GM19025 (cell line): ENCODE results near the gene SYNE1.
"Not testable (repeated sequence)": the region's sequence is repeated elsewhere in the genome, so short reads cannot be mapped to it uniquely, and the experiment has no call there.

Experiments
- ATAC-seq: cut with Tn5 transposase; IDR thresholded peaks from one replicate; pipeline ENCODE4 v1.9.1; 2021; ENCODE audit warnings: mild to moderate bottlenecking, low read depth, moderate library complexity; ENCODE audit not compliant: unreplicated experiment

The SYNE1 gene

DNA sequence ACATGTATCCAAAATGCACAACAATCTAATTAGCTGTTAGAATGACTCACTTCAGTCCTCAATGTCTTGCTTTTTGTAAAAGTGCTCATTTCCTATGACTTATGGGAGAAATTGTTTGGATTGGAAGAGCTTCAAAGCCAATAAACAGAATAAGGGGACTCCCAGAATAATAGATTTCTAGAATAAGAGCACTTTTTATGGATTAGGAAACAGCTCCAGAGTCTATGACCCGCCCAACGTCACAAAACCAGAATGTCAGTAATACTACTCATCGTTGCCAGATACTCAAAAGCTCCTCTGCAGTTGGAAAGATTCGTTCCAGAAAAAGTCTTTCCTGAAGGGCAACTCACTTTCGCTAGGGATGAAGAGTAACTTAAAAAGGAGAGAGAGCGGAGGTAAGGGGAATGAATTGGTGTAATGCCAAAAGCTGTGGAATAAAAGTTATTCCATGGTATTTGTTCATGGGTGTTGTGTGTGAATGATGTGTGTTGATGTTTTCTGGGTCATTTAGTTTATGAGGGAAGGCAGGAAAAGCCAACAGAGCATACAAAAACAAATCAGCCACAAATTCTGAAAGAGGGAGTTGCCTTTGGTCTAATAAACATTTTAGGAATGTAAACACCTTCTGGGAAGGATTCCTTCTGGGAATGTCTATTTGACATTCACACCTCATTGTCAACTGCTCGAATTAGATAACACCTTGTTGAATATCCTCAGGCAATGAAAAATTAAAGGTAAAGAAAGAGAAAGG lies 64.6 kb downstream of the SYNE1 start:
- no peak for ATAC-seq

DNA sequence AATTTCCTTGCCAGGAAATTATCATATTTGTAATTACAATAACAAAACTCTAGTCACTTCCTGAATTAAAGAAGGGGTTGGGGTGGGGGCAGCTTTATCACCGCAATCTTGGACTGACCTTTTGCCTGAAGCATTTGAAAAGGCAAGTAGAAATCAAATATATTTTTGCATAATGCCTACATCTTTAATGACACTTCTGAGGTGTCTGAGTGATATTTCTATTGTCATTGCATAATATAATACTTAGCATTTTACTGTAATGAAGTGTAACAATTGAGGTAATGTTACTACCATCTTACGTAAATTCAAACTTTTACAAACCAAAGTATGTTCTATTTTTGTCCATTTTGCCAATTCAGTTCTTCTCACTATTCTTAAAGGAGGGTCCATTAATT lies 65.2 kb downstream of the SYNE1 start:
- ATAC-seq, result no peak

DNA sequence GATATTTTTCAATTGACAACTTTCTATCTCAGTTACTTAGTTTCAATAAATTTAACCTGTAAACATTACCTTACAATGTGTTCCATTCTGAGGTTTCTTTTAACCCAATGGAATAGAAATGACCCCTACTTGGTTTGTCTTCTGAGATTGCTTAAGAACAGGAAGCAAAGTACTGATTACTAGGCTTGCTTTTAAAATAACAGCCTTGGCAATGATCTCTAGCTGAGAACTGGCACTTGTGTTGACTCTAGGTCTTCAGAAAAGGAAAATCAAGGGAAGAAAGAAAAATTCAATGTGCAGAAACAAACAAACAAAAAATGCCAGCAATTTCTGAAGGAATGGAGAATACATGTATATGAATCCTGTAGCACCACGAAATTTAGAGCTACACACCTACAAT lies 66.1 kb downstream of the SYNE1 start:
- no peak for ATAC-seq

DNA sequence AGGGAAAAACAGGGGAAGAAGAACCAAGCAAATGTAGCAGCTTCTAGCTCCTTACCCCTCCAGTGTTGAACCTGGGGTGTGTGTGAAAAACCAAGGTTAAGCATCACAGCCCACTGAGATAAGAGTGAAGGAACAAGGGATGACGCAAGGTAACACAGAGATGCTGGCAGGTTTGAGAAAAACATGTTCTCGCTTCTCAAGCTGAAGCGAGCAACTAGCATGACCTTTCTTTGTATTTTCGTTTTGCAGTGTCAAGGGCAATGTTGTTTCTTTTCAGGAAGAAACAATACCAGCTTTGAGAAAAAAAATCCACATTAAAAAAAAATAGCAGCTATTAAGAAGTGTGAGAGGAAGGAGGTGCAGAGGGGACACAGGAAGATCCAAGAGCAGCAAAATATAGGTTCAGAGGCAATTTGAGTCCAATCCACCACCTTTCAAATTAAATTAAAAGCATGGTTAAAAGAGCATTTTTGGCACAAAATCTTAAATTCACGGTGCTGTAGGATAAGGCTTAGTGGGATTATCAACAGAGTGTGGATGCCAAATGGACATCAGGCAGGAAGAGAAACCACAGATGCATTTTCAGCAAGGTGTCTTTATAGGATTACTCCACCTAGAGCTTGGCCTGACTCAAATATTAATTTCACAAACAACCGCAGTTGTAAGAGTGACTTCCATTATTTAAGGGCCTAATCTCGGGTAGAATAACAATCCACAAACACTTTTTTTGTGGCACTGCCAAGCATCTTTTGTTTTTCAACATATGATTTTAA lies 70.9 kb downstream of the SYNE1 start:
- ATAC-seq, result no peak

DNA sequence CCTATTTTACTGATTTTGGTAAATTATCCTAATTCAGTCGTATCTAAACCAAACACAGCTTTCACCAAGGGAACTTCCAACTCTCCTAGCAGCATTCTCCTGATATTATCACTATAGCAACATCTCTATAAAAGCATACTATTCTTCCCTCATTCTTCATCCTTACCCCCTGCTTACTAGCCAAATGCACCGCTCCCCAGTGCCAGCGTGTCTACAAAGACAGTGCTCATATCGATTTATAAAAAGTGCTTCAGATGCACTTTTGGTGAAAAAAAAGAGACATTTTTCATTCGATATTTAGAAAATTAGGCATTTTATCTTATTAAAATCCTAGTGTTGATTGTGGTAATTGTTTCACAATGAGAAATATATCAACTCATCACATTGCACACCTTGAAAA lies 74.0 kb downstream of the SYNE1 start:
- ATAC-seq, result no peak

DNA sequence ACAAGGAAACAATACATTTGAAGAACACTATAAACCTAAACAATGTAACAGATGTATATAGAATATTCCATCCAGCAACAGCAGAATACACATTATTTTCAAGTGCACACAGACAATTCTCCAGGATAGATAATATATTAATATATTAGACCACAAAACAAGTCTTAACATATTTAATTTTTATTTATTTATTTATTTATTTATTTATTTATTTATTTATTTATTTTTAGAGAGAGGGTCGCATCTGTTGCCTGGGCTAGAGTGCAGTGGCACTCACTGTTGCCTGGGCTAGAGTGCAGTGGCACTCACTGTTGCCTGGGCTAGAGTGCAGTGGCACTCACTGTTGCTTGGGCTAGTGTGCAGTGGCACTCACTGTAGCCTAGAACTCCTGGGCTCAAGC lies 78.4 kb downstream of the SYNE1 start:
- ATAC-seq, result not testable (repeated sequence)

DNA sequence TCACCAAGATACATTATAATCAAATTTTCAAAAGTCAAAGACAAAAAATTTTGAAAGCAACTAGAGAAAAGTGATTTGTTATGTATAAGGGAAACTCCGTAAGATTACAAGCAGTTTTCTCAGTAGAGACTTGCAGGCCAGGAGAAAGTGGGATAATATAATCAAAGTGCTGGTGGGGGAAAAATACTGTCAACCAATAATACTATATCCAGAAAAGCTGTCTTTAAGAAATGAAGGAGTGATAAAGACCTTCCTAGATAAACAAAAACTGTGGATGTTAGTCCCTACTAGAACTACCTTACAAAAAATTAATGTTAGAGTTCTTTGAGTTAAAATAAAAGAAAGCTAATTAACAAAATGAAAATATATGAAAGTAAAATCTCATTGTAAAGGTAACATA lies 79.7 kb downstream of the SYNE1 start:
- ATAC-seq, result no peak

DNA sequence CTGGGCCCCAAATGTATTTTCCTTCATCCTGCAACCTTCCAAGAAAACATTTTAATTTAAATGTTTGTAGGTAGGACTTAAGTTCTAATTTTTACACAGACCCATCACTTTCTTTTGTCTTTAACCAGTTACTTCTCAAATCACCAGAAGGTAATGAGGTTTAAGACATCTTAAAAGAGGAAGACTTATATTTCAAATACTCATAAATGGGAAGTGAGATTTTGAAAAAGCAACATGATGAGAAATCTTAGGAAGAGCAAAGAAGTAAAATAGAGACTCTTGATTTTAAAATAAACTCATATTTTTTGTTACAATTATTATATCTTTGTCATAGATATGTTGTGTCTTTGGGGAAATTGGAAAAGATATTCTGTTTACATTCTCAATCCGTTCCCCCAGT lies 82.3 kb downstream of the SYNE1 start:
- ATAC-seq, result no peak

DNA sequence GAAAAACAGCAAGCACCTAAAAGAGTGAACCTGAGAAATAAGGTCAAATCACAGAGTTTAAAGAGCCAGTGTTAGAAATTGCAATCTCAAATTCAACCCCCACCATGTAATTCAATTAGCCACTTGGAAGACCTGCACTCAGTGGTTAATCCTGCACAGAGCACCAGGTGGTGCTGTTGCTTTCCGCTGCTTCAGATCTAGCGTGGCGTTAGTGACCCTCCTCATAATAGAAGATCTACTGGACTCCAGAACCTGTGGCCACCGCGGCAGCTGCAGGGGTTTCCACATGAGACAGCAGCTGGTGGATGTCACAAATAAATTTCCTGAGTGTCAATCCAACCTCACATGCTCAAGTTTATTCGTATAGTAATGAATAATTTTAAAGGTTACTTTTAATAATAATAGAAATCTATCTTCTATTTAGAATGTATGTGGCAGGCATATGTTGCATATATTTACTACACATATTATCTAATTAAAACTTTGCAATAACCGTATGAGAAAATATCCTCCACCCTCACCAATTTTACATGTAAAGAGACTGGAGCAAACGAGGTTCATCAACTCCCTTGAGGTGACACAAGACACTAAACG lies 84.4 kb downstream of the SYNE1 start:
- ATAC-seq, result peak; percentile 88

DNA sequence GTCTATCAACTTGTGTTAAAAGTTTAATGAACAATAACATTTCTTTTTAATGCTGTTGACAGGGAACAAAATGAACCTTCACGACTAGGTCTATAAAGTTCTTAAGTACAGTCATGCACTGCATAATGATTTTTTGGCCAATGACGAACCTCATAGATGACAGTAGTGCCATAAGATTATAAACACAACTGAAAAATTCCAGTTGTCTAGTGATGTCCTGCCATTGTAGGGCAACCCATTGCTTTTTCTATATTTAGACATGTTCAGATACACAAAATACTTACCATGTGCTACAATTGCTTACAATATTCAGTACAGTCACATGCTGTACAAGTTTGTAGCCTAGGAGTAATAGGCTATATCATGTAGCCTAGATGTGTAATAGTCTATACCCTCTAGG lies 93.6 kb downstream of the SYNE1 start:
- no peak for ATAC-seq

DNA sequence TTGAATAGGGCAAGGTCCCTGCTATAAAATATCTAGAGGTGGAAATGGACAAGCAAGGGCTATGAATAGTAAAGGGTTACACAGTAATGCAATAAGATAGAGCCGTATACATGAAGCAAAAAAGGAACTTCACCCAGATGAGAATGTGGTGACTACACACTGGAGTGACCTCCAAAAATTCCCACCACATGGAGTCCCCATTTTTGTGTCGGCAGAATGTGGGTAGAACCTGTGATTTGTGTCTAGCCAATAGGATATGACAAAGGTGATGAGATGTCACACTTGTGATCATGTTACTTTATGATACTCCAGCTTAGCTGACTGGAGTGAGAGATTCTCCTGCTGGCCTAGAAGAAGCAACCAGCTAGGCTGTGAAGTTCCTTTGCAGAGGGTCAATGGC lies 96.8 kb downstream of the SYNE1 start:
- no peak for ATAC-seq

DNA sequence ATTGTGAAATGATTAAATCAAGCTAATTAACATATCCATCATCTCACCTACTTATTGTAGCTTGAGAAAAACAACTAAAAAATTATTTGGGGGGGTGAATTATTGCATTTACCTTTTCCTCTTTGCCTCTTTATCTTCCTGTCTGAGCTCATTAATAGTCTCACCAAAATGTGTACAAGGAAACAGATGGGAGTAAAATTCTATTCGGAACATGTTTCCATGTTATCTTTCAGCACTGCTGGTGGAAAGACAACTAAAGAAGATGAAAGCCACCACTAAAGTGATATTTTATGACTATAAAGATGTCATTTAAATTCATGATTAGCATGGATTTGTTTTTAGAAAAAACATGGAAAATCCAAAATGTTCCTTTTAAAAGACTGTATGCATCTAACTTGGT lies 102.6 kb downstream of the SYNE1 start:
- ATAC-seq, result no peak

DNA sequence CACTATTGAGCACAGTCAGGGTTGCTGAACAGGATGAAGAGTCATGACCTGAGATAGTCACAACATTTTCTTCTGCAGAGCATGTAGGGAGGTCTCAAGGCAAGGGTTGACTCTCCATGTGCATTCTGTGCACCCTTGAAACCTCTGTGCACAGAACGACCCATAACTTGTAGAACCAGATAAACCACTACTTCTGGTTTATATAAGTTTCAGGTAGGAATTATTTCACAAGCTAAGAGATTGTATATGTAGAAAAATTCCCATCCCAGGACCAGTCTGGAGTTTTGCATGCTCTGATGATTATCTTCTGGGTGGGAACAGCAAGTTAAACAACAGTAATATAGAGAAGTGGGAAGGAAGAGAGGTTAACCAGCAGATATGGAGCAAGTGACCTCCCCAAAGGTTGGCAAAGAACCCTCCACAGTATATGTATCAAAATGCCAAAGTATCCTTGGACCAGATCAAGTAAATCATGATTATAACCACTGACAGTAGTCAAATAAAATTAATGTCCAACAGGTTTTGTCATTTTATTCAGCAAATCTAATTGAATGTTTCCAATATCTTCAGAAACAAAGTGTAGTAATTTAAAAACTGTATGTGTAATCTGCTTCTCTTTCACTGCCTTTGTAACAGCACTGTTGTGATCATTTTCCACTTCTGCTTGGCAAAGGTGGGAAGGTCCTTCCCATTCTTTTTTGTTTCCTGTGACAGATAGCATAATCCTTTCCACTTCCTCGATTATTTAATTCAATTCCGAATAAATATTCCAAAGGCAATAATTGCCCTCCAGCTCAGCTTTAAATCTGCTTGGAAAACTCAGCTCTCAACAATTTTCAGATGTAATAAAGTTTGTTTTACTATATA lies 104.4 kb downstream of the SYNE1 start:
- no peak for ATAC-seq

DNA sequence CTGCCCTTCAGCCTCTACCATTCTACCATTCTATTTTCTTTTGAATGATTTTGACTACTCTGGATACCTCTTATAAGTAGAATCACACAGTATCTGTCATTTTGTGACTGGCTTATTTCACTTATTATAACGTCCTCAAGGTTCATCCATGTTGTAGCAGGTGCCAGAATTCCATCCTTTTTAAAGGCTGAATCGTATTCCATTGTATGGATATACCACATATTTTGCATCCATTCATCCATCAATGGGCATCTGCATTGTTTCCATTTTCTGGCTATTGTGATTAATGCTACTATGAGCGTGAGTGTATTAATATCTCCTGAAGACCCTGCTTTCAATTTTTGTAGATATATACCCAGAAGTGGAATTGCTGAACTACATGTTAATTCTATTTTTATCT lies 105.5 kb downstream of the SYNE1 start:
- no peak for ATAC-seq

DNA sequence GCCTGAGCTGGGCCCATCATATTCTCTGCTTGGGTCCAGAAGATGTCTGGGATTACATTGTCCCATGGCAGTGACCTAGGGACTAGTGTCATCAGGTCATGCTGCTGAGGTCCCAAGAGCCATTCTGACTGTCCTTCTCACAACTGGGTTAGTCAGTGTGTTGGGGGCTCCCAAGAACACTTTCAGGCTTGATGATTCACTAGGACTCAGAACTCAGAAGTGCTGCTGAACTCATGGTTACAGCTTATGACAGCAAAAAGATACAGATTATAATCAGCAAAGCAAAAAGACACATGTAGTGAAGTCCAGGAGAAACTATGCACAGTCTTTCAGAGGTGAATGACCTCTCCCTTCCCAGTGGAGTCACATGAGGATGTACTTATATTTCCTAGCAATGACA lies 107.8 kb downstream of the SYNE1 start:
- ATAC-seq, result no peak

DNA sequence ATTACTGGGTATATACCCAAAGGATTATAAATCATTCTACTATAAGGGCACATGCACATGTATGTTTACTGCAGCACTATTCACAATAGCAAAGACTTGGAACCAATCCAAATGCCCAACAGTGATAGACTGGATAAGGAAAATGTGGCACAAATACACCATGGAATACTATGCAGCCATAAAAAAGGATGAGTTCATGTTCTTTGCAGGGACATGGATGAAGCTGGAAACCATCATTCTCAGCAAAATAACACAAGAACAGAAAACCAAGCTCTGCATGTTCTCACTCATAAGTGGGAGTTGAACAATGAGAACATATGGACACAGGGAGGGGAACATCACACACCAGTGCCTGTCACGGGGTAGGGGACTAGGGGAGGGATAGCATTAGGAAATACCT lies 123.0 kb downstream of the SYNE1 start:
- not testable (repeated sequence) for ATAC-seq

DNA sequence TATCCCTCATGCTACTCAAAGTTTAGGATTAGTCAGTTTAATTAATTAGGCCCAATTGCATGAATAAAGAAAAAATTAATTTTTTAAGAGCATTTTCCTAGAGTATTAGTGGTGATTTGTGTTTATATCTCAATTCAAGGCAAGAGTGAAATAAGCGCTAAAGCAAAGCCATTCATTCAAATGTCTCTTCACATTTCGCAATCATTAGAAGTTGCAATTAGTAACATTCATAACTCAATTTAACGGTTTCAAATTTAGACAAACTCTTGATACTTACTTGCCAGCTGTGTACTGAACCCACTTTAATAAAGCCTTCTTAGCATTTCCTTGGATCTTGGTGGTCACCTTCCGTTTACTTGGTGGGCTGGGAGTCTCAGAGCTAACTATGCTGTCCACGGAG lies 127.2 kb downstream of the SYNE1 start:
- no peak for ATAC-seq

DNA sequence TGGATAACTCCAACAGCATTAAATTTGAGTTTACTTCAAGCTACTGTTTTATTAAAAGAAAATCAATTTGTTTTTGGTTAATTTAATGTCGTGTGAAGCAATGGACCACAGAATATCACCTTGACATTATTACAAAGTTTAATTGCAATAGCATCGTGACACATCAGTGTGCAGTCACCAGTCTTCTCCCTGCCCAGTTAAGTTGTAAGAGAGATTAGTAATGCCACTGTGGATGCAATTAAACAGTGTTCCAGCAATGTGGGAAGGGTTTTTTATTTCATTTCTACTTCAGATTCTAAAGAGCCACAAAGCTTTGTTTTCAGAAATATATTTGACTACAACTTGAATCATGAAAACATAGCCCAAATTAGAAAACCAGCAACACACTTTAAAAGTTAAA lies 128.7 kb downstream of the SYNE1 start:
- no peak for ATAC-seq

DNA sequence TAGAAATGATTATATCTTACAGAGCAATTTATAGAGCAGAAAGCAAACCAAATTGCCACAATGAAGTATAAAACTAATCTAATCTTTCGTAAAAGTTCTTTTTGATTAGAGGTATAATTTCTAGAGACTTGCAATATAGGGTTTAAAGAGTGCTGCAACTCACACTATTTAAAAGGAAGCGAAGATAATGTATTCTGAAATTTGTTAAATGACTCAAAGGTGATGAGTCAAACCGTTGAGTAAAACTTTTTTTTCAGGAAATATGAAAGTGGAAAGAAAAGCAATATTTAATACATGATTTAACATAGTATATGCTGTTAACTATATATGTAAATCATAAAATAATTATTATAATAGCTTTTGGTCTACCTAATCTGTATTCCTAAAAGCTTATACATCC lies 133.6 kb downstream of the SYNE1 start:
- no peak for ATAC-seq

DNA sequence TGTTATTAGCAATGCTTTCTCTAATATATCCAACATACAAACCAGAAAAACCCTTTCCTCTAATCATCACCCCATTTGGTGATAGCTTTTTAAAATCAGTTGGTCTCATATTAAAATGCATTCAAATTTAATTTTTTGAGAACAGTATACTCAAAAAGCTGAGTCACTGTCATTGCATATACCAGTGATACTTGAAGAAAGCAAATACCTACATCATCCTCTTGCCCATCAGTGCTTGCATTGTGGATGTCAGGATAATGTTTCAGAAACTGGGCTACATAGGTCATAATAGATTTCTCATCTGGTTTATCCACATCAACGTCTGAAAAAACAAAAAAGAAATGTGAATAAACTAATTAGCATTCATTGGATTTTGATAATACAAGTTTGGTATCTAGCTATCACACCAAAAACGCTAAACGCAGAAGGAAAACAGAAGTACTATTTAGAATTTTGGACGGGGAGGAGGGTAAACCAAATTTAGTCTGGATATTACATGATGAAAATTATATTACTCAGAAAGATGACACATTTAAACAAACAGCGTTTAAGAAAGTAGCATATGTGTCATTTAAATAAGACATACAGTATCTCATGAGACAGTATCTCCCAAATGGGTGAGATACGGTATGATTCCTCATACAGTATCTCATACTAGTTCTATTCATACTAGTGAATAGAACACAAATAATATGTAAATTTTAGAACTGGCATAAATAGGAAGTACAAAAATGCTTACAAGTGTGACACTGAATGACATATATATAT lies 134.6 kb downstream of the SYNE1 start:
- no peak for ATAC-seq
